Esophagus mucosa (tissue), 1 donor: ENCODE data around the gene TOX2. TPM values are rescaled to one million over a fixed set of nuclear protein-coding genes. Genes with fewer than 3 reads are reported as not detected.

Source experiments
- ATAC-seq: fragments of 200-7000 bp; cut with Tn5 transposase; one replicate; pipeline ENCODE4 v1.9.1; 2020
- total RNA-seq: library from RNA; stranded (reverse); gene quantifications from one replicate; pipeline ENCODE4 v1.2.4, GENCODE V29; 2023
- donor health status: DM: yes; HTN: yes; CAD: no.

Gene TOX2
- total RNA-seq, 1 donor from 2014 or later, result 1.2 TPM

- ATAC-seq, result no peak
These were observed 26.0 kb downstream of the TOX2 start for GRCh38 chr20:43940518-43941225.

DNA sequence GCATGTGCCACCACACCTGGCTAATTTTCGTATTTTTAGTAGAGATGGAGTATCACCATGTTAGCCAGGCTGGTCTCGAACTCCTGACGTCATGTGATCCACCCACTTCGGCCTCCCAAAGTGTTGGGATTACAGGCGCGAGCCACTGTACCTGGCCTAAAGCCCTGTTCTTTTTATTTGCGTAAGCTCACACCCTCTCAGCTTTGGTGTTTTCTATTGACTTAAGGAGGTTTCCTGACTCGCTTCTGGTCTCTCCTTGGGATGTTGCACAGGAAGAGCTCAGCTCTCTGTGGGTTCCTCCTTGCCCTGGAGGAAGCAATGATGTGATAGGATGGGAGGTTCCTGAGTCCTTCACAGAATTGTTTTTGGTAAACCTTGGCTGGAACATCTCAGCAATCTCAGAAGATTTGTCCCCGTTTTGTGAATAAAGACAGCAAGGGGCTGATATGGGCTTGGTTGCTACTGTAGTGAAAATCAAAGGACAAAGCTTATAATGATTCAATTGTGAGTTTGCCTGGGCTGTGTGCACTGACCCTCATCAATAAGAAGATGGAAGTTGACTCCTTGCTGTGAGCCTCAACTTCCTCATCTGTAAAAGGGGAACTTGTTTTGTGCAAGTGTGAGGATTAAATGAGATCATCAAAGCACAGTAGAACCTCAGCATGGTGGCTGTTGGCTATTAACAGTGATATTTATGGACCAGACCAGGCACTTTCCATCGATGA lies 27.0 kb downstream of the TOX2 start:
- ATAC-seq, result peak; percentile 71

GRCh38 chr20:43942201-43942590 lies 27.5 kb downstream of the TOX2 start:
- ATAC-seq, result no peak

- ATAC-seq, result peak; percentile 78
These were observed 28.1 kb downstream of the TOX2 start for GRCh38 chr20:43942667-43943285.

- ATAC-seq, result no peak
These were observed 29.1 kb downstream of the TOX2 start for GRCh38 chr20:43943725-43944124.

DNA sequence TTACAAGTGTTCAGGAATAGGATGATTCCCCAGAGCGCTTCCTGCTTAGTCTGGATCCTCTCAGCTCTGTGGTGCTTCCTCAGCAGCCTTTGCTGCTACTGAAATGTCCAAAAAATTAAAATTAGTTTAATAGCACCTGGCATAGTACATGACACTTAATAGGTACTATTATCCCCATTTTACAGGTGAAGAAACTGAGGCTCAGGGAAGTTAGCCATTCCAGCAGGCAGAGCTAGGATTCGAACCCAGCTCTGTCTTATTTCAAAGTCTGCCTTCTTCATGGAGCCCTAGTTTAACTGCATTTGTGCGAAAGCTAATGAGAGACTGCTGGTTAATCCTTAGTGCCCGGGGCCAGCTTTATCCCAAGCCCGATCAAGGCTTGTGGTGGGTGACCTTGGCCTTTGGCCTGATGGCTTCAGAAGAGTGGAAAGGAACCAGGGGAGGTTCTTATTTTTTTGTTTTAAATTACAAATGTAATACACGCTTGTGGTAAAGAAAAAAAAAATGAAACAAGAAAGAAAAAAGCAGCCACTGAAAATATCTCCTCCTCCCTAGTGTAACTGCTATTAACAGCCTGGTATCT lies 30.1 kb downstream of the TOX2 start:
- ATAC-seq, result no peak

GRCh38 chr20:43945391-43946205 lies 30.9 kb downstream of the TOX2 start:
- no peak for ATAC-seq

DNA sequence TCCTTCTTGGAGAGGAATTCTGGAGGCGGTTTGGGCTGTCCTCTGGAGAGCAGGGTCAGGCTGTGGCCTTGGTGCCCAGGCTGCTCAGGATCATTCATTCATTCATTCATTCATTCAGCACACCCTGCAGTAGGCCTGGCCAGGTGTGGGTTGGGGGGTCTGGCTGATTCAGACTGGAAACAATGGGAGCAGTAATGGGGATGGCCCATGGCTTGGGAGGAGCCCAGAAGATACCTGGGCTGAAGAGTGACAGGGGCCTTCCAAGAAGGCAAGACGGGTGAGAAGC lies 31.5 kb downstream of the TOX2 start:
- no peak for ATAC-seq

- ATAC-seq, result no peak
These were observed 32.1 kb downstream of the TOX2 start for GRCh38 chr20:43946659-43947315.

DNA sequence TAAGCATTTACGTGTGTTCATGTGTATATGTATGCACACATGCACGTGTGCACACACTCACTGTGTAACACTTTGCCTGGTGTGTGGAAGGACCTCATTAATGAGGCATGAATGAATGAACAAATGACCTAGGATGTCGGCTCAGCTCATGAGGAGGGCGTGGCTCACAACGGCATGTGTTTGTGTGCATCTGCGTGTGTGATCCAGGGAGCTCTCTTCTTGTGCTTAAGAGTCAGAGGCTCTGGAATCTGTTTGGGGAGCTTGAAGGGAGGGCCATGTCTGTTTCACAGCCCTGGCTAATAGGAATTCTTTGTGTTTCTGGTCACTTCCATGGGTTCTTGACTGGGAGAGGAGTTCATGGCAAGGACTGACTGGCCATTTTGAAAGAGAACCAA lies 32.7 kb downstream of the TOX2 start:
- no peak for ATAC-seq

DNA sequence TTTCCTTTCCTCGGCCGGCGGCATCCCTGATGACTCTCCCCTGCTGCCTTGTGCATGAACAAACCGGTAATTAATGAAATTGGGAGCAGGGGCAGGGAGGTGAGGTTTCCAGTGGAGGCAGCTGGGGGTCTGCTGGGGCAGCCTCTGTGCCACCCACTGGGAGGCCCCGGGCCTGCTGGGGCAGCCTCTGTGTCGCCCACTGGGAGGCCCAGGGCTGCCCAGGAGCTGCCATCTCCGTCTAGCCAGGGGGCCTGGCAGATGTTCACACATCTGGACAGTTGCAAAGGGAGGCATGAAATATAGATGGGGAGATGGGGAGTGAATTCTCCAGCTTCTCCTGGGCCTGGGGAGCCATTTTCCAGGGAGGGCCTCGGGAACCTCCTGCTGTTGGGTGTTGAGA lies 33.8 kb downstream of the TOX2 start:
- no peak for ATAC-seq

DNA sequence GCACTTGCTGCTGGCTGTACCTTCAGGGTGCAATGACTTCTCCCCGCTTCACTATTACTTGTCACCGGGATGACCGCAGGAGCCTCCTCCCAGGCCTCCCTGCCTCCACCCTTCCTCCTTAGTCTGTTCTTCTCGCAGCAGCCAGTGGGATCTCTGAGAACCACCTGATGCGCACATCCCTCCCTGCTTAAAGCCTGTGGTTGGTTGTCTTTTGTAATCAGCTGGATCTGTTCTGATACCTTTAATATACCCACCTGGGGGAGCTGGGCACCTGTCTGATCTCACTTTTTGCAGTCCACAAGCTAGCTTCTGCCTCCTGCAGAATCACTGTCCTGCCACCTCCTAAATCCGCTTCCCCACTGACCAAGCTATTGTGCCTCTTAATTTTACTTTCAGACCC lies 34.6 kb downstream of the TOX2 start:
- no peak for ATAC-seq

GRCh38 chr20:43949741-43950618 lies 35.3 kb downstream of the TOX2 start:
- peak; percentile 30 for ATAC-seq

DNA sequence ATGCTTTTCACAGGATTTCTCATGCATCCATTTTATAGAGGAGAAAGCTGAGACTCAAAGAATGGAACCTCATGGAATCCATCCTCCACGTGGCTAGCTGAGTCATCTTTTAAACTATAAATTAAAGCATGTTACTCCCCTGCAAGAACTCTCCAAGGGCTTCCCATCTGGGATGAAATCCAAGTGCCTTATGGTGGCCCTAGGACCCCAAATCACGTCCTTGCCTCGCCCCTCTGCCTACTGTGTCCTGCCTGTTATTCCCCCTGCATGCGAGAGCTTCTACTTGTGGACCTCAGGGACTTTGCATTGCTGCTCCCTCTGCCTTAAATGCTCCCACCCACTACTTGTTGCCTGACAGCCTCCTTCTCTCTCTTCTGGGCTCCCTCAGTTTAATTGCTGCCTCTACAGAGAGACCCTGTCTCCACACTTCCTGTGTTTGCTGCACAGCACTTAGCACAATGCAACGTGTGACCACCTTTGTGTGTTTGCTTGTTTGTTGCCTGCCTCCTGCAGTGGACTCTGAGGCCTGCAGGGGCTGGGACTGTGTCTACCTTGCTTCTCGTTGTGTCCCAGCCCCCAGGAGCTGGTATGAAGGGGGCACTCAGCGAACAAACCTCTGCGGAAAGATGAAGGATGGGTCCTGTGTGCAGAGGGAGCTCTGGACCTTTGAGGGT lies 39.4 kb downstream of the TOX2 start:
- no peak for ATAC-seq

GRCh38 chr20:43954704-43955061 lies 40.0 kb downstream of the TOX2 start:
- ATAC-seq, result no peak

GRCh38 chr20:43955062-43955749 lies 40.6 kb downstream of the TOX2 start:
- peak; percentile 94 for ATAC-seq

DNA sequence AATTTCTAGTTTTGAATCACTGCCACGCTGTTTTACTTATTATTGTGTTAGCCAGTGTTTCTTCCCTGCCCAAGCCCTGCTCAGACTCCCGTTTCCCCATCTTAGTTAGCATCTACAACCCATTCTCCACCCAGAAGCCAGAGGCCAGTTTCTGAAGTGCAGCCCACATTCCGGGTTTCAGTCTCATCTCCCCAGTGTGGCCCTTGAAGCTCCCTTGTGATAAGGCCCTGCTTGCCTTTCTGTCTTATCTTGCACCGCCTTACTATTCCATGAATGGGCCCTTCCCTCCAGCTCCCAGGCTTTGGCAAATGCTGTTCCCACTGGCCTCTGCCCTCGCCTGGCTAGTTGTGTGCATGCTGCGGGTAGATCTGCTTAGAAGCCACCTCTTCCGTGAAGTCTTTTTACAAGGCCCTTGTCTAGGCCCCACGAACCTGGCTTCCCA lies 41.1 kb downstream of the TOX2 start:
- no peak for ATAC-seq

GRCh38 chr20:43957392-43957791 lies 42.7 kb downstream of the TOX2 start:
- ATAC-seq, result no peak

DNA sequence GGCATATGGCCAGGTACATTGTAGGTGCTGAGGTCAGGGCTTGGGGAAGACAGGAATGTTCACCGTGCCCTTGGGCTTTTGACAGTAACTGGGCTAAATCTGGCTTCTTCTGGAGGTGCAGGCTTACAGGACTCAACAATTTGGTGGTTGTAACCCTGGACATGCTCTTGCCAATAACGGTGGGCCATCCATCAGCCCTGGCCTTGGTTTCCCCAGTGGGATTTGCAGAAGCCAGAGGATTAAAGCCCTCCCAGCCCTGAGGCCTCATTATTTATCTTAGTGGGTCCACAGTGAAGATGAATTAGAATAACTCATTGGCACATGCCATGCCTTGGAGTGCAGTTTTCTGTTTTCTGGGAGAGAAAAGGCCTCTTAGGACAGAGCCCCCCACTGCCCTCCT lies 44.0 kb downstream of the TOX2 start:
- ATAC-seq, result no peak
